Stimulated activated CD4-positive, alpha-beta T cell treated with anti-CD3 and anti-CD28 coated beads, Interleukin-15, amount 100 ng/mL, for 24 hours (primary cell): ENCODE data around the gene DDRGK1.
A peak's percentile ranks its signal among the peaks of the same experiment; 100 is the strongest.

ENCODE experiments used
- DNase-seq: peaks from one replicate; pipeline ENCODE4 v3.0.0-alpha.2; 2020

DDRGK1 gene

DNA sequence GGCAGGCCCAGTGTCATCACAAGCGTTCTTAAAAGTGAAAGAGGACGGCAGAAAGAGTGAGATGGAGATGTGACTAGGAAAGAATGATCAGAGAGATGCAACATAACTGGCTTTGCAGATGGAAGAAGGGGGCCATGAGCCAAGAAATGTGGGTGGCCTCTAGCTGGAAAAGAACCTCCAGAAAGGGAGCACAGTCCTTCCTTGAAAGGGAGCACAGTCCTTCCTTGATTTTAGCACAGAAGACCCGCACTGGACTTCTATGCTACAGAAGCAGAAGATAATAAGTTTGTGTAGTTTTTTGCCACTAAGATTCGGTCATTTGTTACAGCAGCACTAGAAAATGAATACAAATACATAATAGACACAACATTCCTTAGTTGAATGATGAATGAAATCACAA is 24.2 kb downstream of the DDRGK1 start:
- no peak for DNase-seq

DNA sequence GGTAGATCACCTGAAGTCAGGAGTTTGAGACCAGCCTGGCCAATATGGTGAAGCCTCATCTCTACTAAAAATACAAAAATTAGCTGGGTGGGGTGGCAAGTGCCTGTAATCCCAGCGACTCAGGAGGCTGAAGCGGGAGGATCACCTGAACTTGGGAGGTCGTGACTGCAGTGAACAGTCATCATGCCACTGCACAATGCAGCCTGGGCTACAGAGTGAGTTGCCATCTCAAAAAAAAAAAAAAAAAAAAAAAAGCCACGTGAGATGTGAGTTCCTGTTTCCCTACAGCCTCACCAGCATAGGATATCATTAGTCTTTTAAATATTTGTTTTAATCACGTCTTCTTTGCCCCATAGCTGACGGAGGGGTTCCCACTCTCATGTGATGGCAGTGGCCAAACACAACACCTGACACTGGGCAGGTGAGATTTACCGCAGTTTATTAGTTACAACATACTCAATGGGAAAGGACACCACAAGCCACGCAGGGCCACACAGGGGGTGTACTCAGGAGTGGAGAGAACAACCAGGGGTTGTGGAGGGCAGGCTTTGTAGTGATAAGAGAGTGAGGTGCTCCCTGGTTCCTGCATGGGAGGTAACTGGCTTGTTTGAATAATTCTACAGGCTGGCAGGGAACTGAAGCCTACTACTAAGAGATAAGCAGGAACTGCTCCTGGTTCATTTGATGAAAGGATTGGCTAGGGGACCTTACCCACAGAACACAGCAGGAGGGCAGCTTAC is 26.6 kb downstream of the DDRGK1 start:
- no peak for DNase-seq

DNA sequence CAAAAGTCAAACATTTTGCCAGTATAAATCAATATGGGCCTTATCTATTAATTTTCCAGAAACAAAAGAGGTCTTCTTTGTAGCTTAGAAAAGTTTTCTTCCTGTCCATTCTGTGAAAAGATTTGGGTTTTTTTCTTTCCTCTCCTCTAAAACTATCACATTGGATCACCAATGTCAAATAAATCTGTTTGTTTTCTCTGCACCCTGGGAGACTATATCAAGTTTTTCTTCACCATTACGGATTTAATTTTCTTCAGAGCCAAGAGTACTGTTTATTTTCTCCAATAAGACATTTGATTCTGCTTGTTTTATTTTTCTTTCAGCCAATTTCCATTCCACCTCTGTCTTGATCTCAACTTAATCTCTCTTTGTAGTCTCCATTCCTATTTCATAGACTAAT is 29.2 kb downstream of the DDRGK1 start:
- DNase-seq: no peak

DNA sequence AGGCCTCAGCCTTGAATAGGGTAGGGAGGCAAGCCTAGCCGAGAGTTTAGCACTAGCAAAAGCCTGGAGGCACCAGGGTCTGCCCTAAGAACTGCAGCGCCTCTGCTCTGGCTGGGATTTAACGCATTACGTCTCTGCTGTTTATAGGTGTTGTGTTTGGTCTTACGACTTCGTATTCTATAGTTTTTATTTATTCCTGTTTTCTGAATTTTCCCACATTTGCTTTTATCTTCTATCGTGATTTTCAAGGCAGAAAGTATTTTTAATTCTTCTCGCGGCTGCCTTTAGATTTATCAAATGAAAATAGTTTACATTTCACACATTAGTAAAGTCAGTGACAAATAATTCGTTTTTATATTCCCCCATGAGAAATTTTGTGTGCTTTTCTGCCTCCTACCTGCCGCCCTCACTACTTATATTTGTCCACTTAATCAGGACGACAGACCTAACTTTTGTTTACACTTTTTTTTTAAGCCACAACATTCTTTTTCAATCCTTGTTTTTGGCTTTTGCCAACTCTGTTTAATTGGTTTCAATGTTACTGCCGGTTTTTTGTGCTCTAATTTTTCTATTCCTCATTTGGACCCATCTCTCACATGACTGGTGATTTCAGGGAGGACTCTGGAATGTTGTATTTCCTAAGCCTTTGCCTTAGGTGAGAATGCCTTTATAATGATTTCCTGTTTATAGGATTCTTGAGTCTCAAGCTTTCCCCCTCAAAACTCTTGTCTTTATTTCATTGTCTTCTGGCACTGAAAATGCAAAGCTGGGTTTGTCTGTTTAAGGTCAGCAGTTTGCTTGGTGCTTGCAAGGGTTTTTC is 29.8 kb downstream of the DDRGK1 start:
- DNase-seq: no peak

DNA sequence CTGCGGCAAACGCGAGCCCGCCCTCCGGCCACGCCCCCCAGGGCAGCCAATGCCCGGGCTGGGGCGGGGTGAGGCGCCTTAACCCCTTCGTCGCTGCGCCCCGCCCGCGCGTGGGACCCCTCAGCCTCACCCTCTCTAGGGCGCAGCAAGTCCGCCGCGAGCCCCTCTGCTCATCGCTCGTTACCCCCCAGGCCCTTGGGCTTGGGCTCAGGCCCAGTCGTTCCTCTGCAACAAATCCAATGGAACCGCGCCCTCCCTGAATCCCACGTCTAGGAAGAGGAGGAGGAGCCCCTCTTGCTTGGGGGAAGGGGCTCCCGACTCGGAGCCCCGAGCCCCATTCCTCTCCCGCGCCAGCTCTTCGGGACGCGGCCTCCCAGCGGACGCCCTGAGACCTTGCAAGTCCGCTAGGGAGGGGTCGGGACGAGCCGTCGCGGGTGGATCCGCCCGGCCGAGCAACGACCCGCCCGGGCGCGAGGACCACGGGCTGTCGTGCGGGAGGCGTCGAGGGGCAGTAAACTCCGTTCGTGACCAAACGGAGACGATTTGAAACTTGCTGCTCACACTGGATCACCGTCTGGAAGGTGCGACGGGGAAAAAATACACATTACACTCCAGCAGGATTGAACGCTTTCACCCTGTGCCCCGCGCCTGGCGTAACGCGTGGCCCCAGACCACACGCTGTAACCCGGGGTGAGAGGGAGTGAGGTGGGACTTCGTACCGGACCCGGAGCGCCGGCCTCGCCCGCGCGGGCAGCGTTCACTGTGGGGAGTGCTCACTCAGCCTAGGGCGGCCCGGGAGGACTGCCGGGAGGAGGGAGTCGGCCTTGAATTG is 30.7 kb downstream of the DDRGK1 start:
- peak; percentile 95 for DNase-seq

DNA sequence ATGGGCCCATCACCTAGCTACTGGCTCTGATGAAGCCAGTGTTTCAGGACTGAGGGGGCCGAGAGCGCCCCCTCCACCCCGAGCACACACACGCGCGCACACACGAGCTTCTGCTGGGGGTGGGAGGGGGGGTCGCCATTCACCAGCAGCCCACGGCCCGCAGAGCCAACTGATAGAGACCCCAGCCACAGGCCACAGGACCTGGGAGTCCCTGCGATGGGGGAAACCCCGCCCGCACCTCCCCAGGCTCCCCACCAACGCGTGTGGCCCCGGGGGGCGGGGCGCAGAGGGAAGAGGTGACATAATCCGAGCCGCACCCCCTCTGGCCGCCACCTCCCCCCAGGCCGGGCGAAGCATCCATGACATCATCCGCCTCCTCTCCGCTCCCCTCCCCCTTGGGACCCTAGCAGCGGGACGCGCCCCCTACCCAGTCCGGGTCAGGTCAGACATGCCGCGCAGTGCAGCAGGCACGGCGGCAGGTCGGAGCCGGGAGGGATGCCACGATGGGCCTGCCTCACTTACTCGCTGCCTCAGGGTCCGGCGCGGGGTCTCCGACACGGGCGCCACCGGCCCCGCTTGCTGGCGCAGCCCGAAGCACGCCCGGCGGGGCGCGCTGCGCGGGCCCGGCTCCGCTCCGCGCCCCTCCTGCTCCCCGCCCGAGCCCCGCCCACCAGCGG is 31.4 kb downstream of the DDRGK1 start, which contains the start of gene LZTS3:
Gene LZTS3, minus strand, starts transcription at position 617 of the 677 bp plus-strand sequence. CDS start 6,386 bp downstream, outside the sequence.
- DNase-seq: peak; percentile 81

DNA sequence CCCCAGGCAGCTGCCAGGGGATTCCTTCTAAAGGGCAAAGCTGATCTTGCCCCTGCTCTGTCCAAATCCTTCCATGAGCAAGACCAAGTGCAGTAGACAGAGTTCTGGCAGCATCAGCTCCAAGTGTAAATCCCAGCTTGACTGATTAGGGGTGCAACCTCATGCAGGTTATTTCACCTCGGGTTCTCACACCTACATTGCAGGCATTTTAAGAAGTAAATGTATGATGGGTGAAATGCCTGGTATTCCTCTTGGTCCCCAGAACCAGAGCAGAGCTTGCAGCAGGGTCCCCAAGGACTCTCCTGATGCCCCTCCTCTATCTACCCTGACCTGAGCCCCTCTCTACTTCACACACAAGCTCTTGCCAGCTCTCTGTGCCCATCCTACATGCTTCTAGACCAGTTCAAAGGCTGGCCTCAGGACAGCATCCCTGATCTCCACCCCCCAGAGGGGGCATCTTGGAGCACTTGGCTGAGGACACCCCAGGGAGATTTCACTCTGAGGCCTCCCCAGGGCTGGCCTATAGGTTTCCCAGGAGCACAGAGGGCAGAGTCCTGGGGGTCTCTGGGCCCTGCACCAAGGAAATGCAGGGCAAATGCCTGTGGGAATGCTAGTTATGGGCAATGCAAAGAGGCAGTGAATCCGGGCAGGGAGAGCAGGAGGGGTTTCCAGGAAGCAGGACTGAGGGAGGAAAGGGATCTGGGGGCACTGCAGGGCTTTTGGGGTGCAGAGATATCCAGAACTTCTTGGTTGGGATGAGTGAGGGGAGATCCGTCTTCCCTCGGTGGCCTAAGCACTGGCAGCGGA is 32.2 kb downstream of the DDRGK1 start:
- no peak for DNase-seq

DNA sequence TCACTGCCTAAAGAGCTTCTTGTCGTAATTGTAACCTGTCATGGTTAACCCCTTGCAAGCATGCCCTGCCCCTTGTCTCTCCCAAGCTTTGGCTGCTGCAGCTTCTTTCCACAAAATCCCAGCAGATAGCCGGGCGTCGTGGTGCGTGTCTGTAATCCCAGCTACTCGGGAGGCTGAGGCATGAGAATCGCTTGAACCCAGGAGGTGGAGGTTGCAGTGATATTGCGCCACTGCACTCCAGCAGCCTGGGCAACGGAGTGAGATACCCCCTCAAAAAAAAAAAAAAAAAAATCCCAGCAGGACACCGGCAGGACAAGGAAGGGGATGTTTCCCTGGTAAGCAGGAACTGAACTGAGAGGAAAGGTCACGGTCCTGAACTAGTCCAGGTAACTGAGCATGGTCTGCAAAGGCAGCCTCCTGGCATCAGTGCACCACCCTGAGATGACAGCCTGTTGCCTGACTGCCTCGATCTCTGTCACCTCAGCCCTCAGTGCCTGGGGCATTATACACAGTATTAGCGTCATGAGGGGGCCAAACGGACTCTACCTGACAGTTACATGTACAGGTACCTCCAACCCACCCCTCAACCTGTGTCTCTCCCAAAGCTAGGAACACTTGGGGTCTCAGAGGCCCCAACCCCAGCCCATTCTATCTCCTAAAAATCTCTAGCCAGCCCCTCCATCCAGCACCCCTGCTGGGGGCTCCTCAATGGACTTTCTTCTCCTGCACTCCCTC is 32.9 kb downstream of the DDRGK1 start:
- DNase-seq: no peak

DNA sequence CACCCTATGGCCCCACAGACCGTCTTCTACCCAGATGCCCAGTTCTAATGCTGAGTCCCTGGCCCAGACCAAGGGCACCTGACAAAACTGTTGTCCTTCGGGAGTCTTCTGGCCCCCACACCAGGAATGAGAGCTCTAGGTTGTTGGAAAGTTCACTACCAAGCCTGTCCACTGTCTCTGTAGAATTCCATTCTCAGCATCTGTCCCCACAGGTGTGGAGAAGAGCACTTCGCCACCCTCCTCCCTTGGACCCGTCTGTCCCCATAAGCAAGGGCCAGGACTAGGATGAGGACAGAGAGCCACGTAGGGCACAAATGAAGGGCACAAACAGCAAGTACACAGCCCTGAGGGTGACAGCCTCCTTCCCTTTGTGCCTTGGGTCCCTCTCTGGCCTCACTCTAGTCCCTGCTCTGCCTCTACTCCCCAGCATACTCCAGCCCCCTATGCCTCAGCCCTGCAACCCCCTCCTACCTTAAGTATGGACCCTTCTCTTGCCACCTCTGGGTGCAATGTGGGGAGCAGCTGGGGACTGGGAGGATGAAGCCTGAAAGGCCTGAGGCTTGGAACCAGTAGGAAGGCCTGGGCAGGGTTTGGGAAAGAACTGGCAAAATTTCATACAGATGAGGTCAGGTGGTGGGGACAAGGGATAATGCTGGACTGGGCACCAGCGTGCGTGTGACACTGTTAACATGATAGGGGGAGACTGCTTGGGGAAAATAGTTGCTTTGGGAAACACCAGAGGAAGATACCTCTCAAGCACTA is 35.5 kb downstream of the DDRGK1 start:
- DNase-seq: no peak

DNA sequence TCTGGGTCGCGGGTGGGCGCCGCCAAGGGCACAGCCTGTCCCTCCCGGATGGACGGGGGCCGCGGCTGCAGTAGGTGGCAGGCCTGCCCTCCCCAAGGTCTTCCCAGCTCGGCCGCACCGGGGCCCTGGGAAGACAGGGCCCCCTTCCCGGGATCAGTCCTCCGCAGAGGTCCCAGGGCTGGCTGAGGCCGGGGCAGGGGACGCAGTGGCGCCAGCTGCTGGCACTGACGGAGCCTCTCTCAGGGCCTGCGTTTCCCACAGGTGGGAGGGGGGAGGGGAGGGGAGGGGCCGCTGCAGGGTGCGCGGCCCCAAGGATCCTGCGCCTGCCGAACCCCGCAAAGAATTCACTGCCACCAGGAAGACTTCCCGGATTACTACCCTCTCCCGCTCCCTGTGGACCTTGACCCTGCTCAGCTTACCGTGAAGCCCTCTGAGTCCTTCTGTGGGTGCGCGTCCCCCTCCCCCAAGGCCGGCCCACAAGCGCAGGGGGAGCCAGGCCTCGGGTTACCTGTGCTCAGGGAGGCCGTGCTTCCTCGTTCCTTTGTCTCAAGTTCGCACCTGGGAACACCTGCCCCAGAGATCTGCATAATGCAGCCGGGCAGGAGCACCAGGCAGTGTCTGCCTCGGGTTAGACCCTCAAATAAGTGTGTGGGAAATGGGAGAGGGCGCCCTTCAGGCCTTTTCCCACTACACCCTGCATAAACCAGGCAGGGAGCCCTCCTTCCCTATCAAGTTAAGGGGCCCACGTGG is 36.2 kb downstream of the DDRGK1 start:
- DNase-seq: no peak

DNA sequence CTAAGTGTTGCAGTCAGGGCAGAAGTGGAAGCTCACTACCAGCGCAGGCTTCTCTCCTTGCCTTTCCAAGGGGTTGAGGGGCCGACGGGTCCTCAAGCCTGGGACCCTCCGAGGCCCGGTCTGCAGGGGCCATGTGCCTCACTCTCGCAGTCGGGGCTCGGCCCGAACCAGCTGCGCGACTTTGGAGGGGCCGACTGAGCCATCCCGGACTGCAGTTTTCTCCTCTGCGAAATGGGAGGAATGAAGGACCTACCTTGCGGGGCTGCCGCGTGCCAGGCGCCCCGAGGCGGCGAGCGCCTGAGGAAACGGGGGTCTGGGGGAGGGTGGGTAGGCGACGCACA is 36.8 kb downstream of the DDRGK1 start:
- no peak for DNase-seq

DNA sequence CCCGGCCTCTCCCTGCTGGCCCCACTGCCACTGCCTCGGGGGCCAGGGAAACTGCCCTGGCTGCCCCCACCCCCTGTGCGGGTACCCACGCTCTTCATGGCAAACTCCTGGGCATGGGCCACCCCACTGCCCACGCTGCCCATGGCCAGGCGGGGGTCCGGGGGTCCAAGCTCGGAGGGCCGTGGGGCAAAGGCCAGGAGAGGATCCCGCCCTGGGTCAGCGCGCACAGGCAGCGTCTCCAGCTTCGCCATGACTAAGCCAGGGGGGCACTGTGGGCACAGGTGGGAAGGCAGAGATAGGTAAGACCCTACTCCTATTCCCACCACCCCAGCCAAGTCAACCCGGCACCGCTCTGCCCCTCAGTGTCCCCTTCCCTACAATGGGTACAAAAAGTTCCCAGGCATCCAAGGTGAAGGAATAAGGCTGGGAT is 37.6 kb downstream of the DDRGK1 start:
- no peak for DNase-seq

DNA sequence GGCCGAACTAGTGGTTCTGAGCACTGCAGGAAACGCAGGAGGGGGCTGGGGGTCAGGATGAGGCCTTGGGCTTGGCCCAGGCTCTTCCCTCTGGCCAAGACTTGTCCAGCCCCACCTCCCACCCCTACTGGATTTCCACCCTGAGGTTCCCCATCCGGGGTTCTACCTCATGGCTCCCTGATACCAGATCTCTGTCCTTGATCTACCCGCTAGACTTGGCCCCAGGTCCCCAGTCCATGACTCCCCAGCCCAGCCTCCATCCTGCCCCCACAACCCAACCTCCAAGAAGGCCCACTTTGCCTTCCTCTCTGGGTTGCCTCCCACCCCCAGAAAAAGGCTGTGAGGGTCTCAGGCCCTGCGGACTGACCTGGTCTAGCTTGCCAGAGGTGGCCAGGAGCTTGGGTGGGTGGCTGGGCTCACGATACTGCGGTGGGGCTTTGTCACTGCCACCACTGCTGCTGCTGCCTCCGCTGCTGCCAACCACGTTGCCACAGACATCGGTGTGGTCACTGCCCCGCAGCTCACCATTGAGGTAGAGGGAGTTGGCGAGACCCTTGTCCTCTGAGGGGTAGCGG is 38.1 kb downstream of the DDRGK1 start:
- DNase-seq: no peak

DNA sequence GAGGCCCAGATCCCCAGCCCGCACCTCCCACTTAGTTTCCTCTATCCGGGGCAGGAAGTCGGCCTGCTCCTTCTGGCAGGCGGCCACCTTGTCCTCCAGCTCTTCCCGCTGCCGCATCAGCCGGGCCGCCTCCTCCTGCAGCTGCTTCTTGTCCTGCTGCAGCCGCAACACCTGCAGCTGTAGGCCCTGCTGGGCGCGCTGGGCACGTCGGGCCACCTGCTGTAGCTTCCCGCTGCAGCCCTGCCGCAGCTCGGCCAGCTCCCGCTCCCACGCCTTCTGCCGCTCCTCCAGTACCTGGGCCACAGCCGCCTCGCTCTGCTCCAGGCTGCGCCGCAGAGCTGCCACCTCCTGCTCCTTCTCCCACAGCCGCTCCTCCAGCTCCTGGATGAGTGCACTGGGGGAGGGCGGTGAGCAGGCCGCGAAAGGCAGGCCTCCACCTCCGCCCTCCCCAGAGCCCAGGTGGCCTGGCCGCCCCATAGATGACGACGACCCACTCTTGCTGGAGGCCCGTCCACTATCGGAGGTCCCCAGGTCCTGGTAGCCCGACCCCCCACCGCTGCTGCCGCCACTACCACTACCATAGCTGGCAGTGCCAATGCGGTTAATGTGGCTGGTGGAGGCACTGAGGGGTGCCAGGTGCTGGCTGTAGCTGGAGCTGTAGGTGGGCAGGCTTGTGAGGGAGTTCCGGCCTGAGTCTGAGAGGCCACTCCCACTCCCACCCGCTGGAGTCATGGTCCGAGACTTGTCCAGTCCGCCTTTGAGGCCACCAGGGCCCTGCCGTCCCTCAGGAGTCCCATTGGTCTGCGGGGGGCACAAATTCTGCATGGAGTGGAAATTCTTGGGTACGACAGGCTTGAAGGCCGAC is 38.8 kb downstream of the DDRGK1 start:
- no peak for DNase-seq

DNA sequence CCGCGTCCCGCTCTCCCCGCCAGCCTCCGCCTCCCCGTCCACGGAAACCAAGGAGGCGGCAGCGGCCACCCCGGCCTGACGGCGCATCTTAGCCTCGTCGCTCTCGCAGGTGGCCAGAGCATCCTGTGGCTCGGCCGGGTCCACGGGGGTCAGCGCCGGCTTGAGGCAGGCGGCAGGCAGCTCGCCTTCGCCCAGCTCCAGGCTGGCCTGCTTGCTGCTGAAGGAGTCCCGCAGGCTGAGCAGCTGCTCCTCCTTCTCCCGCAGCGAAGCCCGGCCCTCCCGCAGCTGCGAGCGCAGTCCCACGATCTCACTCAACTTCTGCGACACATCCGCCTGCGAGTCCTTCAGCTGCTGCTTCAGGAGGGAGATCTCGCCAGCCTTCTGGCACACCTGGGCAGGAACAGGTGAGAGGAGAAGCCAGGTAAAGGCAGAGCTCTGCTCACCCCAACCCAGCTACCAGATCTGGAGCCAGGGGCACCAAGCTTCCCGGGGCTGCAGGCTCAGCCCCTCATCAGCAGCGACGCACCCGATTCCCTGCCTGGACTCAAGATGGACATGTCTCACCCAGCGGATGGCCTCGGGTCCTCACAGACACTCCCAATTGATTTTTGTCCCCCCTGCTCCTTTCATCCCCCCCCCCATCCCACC is 39.6 kb downstream of the DDRGK1 start:
- DNase-seq: no peak

DNA sequence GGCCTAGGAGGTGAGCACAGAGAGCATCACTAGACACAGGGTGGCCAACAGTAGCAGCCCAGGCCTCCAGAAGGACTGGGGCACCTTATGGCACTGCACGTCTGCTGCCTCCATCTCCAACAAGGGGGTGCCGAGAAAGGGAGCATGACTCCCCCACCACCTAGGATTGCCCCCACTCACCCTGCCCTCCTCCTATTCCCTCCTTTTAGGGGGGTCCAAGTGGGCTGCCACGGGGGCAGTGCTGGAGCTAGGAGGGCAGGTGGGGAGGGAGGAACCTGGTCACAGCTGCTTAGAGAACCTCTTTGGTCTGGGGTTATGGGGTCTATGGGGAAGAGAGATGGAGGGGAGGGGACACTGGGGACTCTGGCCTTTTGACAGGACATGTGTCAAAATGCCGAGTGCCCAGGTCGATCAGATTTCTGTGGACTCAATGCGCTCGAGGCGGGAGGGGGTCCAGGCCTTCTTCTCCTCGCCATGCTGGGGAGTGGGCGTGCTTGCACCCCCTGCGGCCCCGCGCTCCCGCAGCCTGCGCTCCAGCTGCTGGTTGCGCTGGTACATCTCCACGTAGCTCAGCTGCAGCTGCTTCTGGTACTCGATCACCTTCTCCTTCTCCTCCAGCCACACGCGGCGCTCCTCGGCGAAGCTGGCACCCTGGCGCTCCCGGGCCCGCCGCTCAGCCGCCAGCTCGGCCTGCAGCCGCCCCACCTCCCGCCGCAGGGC is 40.3 kb downstream of the DDRGK1 start:
- DNase-seq: no peak
